Measurements from ENCODE around the gene C11orf52.
"Not testable (repeated sequence)": the region's sequence is repeated elsewhere in the genome, so short reads cannot be mapped to it uniquely, and the experiment has no call there.

Gene C11orf52

GRCh38 chr11:111913031-111913861 lies 5.5 kb upstream of the C11orf52 start:
- DNase-seq, result no peak

GRCh38 chr11:111913997-111914396 lies 4.7 kb upstream of the C11orf52 start:
- no peak for DNase-seq

- no peak for DNase-seq
These were observed 1.9 kb upstream of the C11orf52 start for GRCh38 chr11:111916768-111917167.

GRCh38 chr11:111917312-111917711 lies 1.4 kb upstream of the C11orf52 start:
- no peak for DNase-seq

- no peak for DNase-seq
These were observed 925 bp upstream of the C11orf52 start for GRCh38 chr11:111917788-111918187.

- DNase-seq, result no peak
These were observed 2.2 kb downstream of the C11orf52 start for GRCh38 chr11:111920908-111921307.

- no peak for DNase-seq
These were observed 3.0 kb downstream of the C11orf52 start for GRCh38 chr11:111921541-111922230.

GRCh38 chr11:111922803-111923202 lies 4.1 kb downstream of the C11orf52 start:
- no peak for DNase-seq

GRCh38 chr11:111923351-111923788 lies 4.7 kb downstream of the C11orf52 start:
- DNase-seq, result no peak

- DNase-seq, result no peak
These were observed 5.2 kb downstream of the C11orf52 start for GRCh38 chr11:111923951-111924350.

- DNase-seq, result no peak
These were observed 7.2 kb downstream of the C11orf52 start for GRCh38 chr11:111925953-111926352.

- peak; percentile 98 for DNase-seq
These were observed 8.0 kb downstream of the C11orf52 start for GRCh38 chr11:111926505-111927391.

GRCh38 chr11:111930472-111930871 lies 11.8 kb downstream of the C11orf52 start:
- no peak for DNase-seq

- DNase-seq, result no peak
These were observed 13.9 kb downstream of the C11orf52 start for GRCh38 chr11:111932611-111932950.

- not testable (repeated sequence) for DNase-seq
These were observed 14.5 kb downstream of the C11orf52 start for GRCh38 chr11:111933176-111933575.

GRCh38 chr11:111933872-111934271 lies 15.2 kb downstream of the C11orf52 start:
- DNase-seq, result no peak

- DNase-seq, result no peak
These were observed 15.6 kb downstream of the C11orf52 start for GRCh38 chr11:111934306-111934705.

GRCh38 chr11:111935317-111936039 lies 16.8 kb downstream of the C11orf52 start:
- DNase-seq, result no peak

- DNase-seq, result no peak
These were observed 17.4 kb downstream of the C11orf52 start for GRCh38 chr11:111936040-111936540.

- no peak for DNase-seq
These were observed 18.7 kb downstream of the C11orf52 start for GRCh38 chr11:111937461-111937769.

- no peak for DNase-seq
These were observed 19.1 kb downstream of the C11orf52 start for GRCh38 chr11:111937844-111938243.

GRCh38 chr11:111938687-111939160 lies 20.0 kb downstream of the C11orf52 start:
- DNase-seq, result peak; percentile 35

All from CD4-positive, alpha-beta T cell treated with Interleukin-12 subunit alpha and Interleukin-12 subunit beta, for 1 hour (primary cell).